Pancreas (tissue), 10 donors: ENCODE data around the gene CEL. TPM values are rescaled to one million over a fixed set of nuclear protein-coding genes. Genes with fewer than 3 reads are reported as not detected.

Experiments used
- ATAC-seq, 4 donors: fragments of 200-7000 bp; cut with Tn5 transposase; one replicate each; pipeline versions ENCODE4 v1.8.0 to v1.9.1; 2020; ENCODE audit warnings: mild to moderate bottlenecking in 4 of 4, moderate library complexity in 4 of 4
- DNase-seq, 6 donors: peaks; one replicate each; pipeline ENCODE4 v3.0.0-alpha.2; 2020
- FAIRE-seq: peaks from 2 replicates; lab custom pipeline; 2012; peaks lifted over from hg19 to GRCh38; lab: Jason Lieb, UNC
- H3K27ac ChIP-seq, 4 donors: fragments of 200-600 bp; sonication (generic); 1 replicate in 3 of 4; 2 replicates in 1 of 4; pipeline versions ENCODE4 v1.5.0 to v1.8.0; 2020
- H3K27me3 ChIP-seq, 4 donors: fragments of 200-600 bp; one replicate each; pipeline ENCODE4 v1.8.0; 2021
- H3K36me3 ChIP-seq, 3 donors: fragments of 200-600 bp; sonication (generic) in 1 of 3; one replicate each; pipeline versions ENCODE4 v1.5.0 to v1.8.0; 2020 to 2021
- H3K4me1 ChIP-seq, 3 donors: fragments of 200-600 bp; one replicate each; pipeline ENCODE4 v1.8.0; 2021
- H3K4me3 ChIP-seq, 4 donors: fragments of 200-600 bp; sonication (generic) in 2 of 4; one replicate each; pipeline versions ENCODE4 v1.5.0 to v1.8.0; 2020 to 2021
- H3K9me3 ChIP-seq, 4 donors: fragments of 200-600 bp; one replicate each; pipeline ENCODE4 v1.8.0; 2021
- WGBS, 2 donors: extraction: QIAGEN DNeasy Blood & Tissue Kit; methylation state at CpG; one replicate each; pipeline ENCODE4 v1.1.7; 2013; 5-methylcytosine and 5-hydroxymethylcytosine counted together
- intact Hi-C, 3 donors: fragments of 100-400 bp; cut with DNase I; formaldehyde crosslinking; loops; one replicate each; pipeline versions ENCODE4 v1.11.1 to v1.14.2; 2022
- polyA plus RNA-seq, 2 donors: library from polyadenylated mRNA; stranded (reverse); fragments of 200-250 nt; gene quantifications; one replicate each; pipeline ENCODE4 v1.2.3, GENCODE V29; 2013
- total RNA-seq, 6 donors: library from RNA; stranded (reverse); fragmentation: NEBNext Ultra II Directional in 4 of 6; extraction: Animal tissue kit (Norgen Biotek cat#: 25700) in 4 of 6; gene quantifications; one replicate each; pipeline versions ENCODE4 v1.2.1 to v1.2.4, GENCODE V29; 2021 to 2023
- TF ChIP-seq, protein P1 (sequence below), 4 donors: fragments of 200-600 bp; sonication (generic) in 3 of 4; IDR thresholded peaks; one replicate each; pipeline versions ENCODE4 v1.5.0 to v1.8.0; 2021; ENCODE audit warnings: antibody characterized with exemption in 4 of 4
- donor health status: healthy with polysubstance abuse.
- donor health status: DM: no; HTN: no; CAD: no; lungs with moderate emphysema.
- donor health status: DM: no; HTN: no; CAD: no.
- donor health status: control.
- donor health status: control.
- donor health status: Bipolar disorder and iron deficiency.
- donor health status: DM: yes; HTN: yes; CAD: no.
- donor health status: DM: no; HTN: no; CAD: no.
- donor health status: DM: no; HTN: no; CAD: no.
- donor health status: DM: yes; HTN: yes; CAD: no.

CEL gene
- total and polyA plus RNA-seq, 8 donors, result 2,560 to 24,413 (median 16,465) TPM

DNA sequence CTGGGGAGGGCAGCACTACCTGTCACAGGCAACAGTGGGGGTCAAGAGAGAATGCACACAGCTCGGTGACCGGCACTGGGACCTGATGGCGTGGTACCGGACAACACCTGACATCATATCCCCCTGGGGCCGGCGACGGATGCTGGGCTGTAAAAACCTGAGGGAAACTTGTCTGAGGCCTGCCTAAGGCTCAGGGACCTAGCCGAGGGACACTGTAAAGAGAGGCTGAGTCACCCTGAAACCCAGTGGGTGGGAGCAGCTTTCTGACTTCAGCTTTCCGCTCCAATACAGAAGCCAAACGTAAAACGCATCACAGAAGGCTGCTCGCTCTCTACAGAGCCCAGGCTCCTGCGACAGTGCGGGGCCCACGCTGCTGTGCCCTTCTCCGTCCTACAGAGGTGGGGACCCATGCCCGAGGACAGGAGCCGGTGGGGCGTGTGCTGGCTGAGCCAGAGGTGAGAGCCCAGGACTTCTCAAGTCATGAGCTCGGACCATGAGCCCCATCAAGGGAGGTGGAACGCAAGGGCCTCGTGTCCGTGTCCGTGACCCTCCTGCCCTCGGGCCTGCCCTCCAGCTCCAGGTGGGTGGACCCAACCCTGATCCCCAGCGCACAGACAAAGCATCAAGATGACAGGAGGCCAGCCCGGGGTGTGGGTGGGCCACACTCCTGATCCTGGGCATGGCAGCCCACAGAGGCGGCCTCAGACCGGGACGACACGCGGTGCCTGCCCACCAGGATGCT is 54.0 kb downstream of the CEL start:
- ATAC-seq, result no peak
- H3K27ac ChIP-seq, result peak overlapping the region in 1 of 4 donors; percentile 17
- H3K9me3 ChIP-seq, result no peaks in the 10 kb centered on the region
- DNase-seq, result peak in 4 of 6 donors; percentile 15 to 78 (median 48)
- intact Hi-C loops, result no loop called here
- TF ChIP-seq, protein P1, sequence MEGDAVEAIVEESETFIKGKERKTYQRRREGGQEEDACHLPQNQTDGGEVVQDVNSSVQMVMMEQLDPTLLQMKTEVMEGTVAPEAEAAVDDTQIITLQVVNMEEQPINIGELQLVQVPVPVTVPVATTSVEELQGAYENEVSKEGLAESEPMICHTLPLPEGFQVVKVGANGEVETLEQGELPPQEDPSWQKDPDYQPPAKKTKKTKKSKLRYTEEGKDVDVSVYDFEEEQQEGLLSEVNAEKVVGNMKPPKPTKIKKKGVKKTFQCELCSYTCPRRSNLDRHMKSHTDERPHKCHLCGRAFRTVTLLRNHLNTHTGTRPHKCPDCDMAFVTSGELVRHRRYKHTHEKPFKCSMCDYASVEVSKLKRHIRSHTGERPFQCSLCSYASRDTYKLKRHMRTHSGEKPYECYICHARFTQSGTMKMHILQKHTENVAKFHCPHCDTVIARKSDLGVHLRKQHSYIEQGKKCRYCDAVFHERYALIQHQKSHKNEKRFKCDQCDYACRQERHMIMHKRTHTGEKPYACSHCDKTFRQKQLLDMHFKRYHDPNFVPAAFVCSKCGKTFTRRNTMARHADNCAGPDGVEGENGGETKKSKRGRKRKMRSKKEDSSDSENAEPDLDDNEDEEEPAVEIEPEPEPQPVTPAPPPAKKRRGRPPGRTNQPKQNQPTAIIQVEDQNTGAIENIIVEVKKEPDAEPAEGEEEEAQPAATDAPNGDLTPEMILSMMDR (IDR thresholded peaks at IDR 0.05), result no peak
- H3K4me1 ChIP-seq, result peaks cover 26 to 57% (median 46%) of the 10 kb centered on the region in 3 donors
- FAIRE-seq, result no peak
- no peak overlapping the region for H3K4me3 ChIP-seq
- no peaks in the 10 kb centered on the region for H3K27me3 ChIP-seq
- 89% methylated on average over 32 of the region's 32 CpGs for WGBS, 2 donors
- H3K36me3 ChIP-seq, result no peaks in the 10 kb centered on the region

DNA sequence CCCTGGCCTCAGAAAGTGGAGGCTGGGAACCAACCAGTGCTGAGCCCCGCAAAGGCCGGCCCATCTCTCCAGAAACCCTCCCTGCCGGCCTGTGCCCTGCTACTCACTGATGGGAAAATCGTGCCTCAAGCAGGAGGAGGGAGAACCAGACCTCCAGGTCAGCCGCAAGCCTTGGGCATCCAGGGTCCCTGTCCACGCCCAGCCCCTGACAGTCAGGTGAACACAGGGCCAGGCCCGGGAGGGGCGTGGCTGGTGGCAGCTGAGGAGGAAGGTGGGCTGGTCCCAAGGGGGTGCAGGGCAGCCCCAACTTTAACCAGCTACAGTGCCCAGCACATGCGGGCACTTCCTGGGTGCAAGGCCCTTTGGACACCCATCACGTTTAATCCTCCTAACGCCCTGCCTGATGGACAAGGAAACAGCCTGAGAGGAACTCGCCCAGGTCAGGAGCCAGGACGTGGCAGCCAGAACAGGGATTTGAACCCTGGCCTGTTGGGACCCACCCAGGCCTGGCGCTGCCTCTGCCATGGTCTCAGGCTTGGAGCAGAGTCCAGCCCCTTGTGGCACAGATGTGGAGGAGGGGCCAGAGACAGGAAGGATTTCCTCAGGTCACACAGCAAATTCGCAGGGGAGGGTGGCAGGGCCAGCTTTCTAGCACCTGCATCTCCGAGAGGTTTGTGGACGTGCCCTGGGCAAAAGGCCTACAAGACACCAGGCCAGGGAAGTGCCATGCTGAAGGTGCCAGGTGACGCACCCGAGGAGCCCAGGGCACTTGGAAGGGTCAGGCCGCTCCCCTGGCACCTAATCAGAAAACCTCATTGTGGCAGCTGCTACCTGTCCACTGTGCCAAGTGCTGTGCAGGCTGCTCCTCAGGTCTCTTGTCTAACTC is 54.8 kb downstream of the CEL start:
- H3K4me3 ChIP-seq, result no peak overlapping the region
- WGBS, 2 donors, result 83 to 88% methylated on average over 20 of the region's 20 CpGs
- H3K36me3 ChIP-seq, result no peaks in the 10 kb centered on the region
- TF ChIP-seq, protein P1 (IDR thresholded peaks at IDR 0.05), result no peak
- H3K4me1 ChIP-seq, result peaks cover 26 to 57% (median 46%) of the 10 kb centered on the region in 3 donors
- no peaks in the 10 kb centered on the region for H3K27me3 ChIP-seq
- no peaks in the 10 kb centered on the region for H3K9me3 ChIP-seq
- H3K27ac ChIP-seq, result no peak overlapping the region
- FAIRE-seq (no peak), DNase-seq (peak in 5 of 6 donors; percentile 20 to 73 (median 52)), ATAC-seq (no peak)
- intact Hi-C loops, result no loop called here

DNA sequence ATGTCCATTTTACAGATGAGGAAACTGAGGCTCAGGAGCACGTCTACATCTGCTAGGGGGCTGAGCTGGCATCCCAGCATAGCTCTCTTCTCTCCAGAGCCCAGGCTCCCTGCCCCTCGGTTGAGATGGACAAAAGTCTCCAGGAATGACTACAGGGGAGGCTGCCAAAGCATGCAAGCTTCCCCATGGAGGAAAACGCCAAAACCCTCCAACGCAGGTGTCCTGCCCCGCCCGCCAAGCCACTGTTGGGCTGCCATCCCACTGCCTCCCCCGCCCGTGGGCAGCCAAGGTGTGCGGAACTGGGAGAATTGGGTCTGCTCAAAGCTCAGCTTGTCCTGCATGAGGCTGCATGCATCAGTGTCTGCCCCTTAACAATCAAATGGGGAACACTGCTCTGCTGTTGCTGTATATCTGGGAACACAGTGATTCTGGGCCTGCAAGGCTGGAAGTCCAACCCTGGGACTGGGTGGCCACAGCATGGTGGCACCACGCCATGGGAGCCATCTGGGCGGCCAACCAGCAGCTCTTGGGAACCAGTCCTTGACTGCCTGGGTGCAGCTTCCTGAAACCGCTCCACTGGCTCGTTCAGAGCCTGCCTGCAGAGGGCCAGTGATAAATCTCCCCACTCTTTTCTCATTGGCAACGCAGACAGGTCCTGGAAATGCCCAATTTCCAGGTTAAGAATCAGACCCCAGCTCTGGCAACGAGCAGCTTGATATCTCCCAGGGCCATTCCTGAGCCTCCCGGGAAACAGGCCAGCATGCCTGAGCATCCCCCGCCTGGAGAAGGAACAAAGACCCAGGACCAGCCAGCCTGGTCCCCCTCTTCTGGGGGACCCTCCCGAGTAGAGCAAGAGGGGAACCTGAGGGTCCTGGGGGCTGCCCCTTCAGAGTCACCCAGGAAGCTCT is 55.7 kb downstream of the CEL start:
- WGBS, 2 donors, result 52 to 54% methylated on average over 18 of the region's 18 CpGs
- Histone ChIP-seq H3K4me1 (peaks cover 26 to 57% (median 46%) of the 10 kb centered on the region in 3 donors), H3K27me3 (no peaks in the 10 kb centered on the region), H3K9me3 (no peaks in the 10 kb centered on the region), H3K4me3 (no peak overlapping the region), H3K27ac (peak overlapping the region; percentile 6 to 70 (median 12)), H3K36me3 (no peaks in the 10 kb centered on the region)
- peak in 5 of 6 donors; percentile 81 to 94 (median 87) for DNase-seq
- TF ChIP-seq, protein P1 (IDR thresholded peaks at IDR 0.05), result no peak
- ATAC-seq, result peak; percentile 22 to 40 (median 24)
- FAIRE-seq, result no peak
- intact Hi-C loops, result no loop called here

DNA sequence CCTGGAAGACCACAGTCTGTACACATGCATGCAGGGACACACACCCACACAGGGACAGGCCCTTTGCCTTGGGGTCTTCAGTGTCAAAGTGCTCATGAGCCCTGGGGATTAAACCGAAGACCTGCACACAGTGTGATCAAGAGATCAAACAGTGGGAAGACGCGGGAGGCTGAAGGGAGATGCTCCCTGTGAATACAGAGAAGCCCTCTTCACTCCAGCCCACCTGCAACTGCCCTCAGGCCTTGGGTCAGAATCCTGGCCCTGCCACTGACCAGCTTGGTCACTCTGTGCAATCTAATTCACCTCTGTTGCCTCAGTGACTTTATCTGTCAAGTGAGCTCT is 56.4 kb downstream of the CEL start:
- H3K9me3 ChIP-seq, result no peaks in the 10 kb centered on the region
- 79 to 85% methylated on average over 3 of the region's 3 CpGs for WGBS, 2 donors
- DNase-seq (peak in 2 of 6 donors; percentile 22 to 32), FAIRE-seq (no peak), ATAC-seq (no peak)
- peaks cover 26 to 63% (median 43%) of the 10 kb centered on the region in 3 donors for H3K4me1 ChIP-seq
- peak overlapping the region; percentile 7 to 70 (median 42) for H3K27ac ChIP-seq
- TF ChIP-seq, protein P1 (IDR thresholded peaks at IDR 0.05), result no peak
- H3K36me3 ChIP-seq, result no peaks in the 10 kb centered on the region
- H3K4me3 ChIP-seq, result no peak overlapping the region
- H3K27me3 ChIP-seq, result no peaks in the 10 kb centered on the region
- intact Hi-C loops, result no loop called here
